ENCODE data around the gene MBNL2.

MBNL2 gene

DNA sequence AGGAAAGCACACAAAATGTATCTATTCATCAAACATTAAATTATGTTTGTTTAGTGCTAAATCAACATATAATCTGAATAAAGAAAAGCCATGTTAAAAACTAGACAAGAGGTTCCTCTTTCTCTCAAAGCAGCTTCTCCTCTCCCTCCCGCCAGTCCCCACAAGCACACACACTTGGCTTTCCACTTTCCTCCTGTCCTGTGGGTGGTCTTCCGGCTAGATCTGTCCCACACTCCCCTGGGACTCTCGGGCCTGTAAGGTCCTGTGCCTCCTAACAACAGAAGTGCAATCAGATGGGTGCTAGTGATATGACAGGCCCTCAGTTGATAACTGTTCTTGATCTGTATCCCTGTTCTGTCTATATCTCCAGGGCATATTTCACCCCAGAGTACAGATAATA lies 166.2 kb downstream of the MBNL2 start:
- DNase-seq (ENCODE audit: low spot score): no peak
- in situ Hi-C loops (cut with MboI; ENCODE audit: low pct_unique_long_range_greater_than_20kb, low sequenced_read_pairs, unreplicated experiment): no loop called here
- TF ChIP-seq, protein P1, sequence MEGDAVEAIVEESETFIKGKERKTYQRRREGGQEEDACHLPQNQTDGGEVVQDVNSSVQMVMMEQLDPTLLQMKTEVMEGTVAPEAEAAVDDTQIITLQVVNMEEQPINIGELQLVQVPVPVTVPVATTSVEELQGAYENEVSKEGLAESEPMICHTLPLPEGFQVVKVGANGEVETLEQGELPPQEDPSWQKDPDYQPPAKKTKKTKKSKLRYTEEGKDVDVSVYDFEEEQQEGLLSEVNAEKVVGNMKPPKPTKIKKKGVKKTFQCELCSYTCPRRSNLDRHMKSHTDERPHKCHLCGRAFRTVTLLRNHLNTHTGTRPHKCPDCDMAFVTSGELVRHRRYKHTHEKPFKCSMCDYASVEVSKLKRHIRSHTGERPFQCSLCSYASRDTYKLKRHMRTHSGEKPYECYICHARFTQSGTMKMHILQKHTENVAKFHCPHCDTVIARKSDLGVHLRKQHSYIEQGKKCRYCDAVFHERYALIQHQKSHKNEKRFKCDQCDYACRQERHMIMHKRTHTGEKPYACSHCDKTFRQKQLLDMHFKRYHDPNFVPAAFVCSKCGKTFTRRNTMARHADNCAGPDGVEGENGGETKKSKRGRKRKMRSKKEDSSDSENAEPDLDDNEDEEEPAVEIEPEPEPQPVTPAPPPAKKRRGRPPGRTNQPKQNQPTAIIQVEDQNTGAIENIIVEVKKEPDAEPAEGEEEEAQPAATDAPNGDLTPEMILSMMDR (IDR thresholded peaks at IDR 0.05; ENCODE audit: extremely low read depth, insufficient read depth, missing control alignments): no peak

DNA sequence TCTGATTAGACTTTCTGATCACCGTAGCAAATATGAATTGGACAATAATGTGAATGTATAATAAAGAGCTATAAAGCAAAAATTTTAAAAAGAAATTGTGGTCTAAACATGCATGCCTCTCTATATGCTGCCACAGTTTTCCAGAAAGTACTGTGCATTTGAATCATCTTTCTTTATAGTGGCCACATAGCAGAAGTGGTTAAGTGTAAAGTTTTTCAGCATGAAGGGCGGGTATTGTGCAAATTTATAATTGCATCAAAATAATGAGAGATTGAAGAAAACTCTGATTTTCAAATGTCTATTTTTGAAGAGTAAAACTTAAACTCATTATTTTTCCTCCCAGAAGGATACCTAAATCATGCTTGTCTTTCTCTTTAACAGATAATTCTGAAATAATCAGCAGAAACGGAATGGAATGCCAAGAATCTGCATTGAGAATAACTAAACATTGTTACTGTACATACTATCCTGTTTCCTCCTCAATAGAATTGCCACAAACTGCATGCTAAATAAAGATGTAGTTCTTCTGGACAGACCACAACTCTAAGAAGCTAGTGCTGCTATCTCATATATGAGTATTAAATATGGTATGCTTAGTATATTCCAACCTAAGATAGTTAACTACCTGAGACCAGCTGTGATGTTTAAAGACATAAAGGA lies 168.9 kb downstream of the MBNL2 start:
- no peak for DNase-seq (ENCODE audit: low spot score)
- TF ChIP-seq, protein P1 (IDR thresholded peaks at IDR 0.05; ENCODE audit: extremely low read depth, insufficient read depth, missing control alignments): no peak
- in situ Hi-C loops (cut with MboI; ENCODE audit: low pct_unique_long_range_greater_than_20kb, low sequenced_read_pairs, unreplicated experiment): no loop called here

DNA sequence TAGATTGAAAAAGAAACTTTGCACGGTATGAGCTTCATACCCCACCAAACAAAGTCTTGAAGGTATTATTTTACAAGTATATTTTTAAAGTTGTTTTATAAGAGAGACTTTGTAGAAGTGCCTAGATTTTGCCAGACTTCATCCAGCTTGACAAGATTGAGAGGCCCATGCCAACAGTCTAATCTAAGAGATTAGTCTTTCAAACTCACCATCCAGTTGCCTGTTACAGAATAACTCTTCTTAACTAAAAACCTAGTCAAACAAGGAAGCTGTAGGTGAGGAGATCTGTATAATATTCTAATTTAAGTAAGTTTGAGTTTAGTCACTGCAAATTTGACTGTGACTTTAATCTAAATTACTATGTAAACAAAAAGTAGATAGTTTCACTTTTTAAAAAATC lies 169.9 kb downstream of the MBNL2 start:
- no peak for DNase-seq (ENCODE audit: low spot score)
- in situ Hi-C loops (cut with MboI; ENCODE audit: low pct_unique_long_range_greater_than_20kb, low sequenced_read_pairs, unreplicated experiment): no loop called here
- TF ChIP-seq, protein P1 (IDR thresholded peaks at IDR 0.05; ENCODE audit: extremely low read depth, insufficient read depth, missing control alignments): no peak

DNA sequence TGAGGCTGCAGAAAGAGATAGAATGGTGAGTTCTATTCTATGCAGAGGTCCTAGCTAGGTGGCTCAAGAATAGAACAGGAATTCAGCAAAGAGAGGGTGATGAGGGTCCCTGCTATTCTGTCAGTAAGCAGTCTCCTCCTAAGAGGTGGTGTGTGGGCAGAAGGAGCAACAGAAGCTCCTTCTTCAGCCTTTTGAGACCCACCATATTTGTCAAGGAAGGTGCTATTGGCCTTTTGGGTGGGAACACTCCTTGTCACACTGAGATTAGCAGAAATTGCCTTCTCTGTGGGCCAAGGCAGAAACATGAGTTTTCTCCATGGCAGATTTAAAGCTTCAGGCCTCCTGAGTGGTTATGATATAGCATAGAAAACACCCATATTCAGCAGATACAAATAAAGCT lies 172.4 kb downstream of the MBNL2 start:
- DNase-seq (ENCODE audit: low spot score): no peak
- in situ Hi-C loops (cut with MboI; ENCODE audit: low pct_unique_long_range_greater_than_20kb, low sequenced_read_pairs, unreplicated experiment): no loop called here
- TF ChIP-seq, protein P1 (IDR thresholded peaks at IDR 0.05; ENCODE audit: extremely low read depth, insufficient read depth, missing control alignments): no peak

DNA sequence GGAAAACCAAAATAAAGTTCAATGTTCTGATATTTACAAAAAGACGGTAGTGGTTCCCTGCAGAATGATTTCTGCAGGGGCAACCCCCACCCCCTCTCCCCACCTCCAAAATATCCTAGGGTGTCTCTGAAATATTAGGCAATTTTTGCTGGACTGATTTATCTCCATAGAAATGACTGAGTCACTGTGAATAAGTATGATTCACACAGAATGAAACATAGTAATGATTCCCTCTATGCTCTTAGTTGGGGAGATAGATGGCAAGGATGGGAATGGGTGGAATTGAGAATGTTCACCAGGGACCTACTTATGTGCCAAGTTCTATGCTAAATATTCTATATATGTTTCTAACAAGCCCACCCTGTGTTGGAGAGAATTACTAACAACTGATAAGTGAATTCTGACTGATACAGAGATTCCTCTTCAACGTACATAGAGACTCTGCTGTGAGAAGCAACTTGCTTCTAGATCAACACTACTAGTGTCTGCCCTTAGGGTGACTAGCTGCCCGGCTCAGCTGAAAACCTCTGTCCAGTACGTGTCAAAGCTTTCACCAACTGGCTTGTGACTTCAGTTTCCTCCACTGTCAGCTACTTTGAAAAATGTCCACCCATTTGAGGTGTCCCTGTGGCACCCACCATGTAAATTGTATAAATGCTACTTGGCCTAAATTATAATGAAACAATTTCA lies 173.5 kb downstream of the MBNL2 start:
- TF ChIP-seq, protein P1 (IDR thresholded peaks at IDR 0.05; ENCODE audit: extremely low read depth, insufficient read depth, missing control alignments): no peak
- in situ Hi-C loops (cut with MboI; ENCODE audit: low pct_unique_long_range_greater_than_20kb, low sequenced_read_pairs, unreplicated experiment): no loop called here

DNA sequence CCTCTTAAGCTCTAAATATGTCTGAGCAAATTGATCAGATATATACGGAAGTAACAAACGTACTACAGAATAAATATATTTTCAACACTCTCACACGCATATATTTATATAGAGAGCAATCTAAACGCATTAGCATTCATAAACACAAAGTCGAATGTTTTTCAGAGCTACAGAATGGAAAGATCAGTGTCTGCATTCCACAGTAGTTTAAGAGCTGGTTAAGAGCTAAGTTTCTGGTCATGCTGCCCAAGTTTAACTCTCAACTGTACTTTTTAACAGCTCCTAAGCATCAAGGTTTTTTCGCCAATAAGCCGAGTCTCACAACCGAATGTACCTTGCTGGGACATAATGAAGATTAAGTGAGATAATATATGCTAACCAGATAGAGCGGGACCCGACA lies 175.1 kb downstream of the MBNL2 start:
- TF ChIP-seq, protein P1 (IDR thresholded peaks at IDR 0.05; ENCODE audit: extremely low read depth, insufficient read depth, missing control alignments): no peak
- in situ Hi-C loops (cut with MboI; ENCODE audit: low pct_unique_long_range_greater_than_20kb, low sequenced_read_pairs, unreplicated experiment): no loop called here
- DNase-seq (ENCODE audit: low spot score): no peak

More for the DNA sequence above, 173.5 kb downstream of the MBNL2 start:
- DNase-seq (ENCODE audit: low spot score): no peak
